IMR-90 (cell line): ENCODE data around the gene CDK5R1. TPM values are rescaled to one million over a fixed set of nuclear protein-coding genes. Genes with fewer than 3 reads are reported as not detected.

ENCODE experiments used
- ATAC-seq: fragments of 200-7000 bp; cut with Tn5 transposase; 2 replicates; pipeline ENCODE4 v1.9.1; 2020; ENCODE audit warnings: low read depth, mild to moderate bottlenecking, moderate library complexity
- BruUV-seq: library from RNA; stranded (reverse); fragments of 400-500 nt; replicated peaks from 2 replicates; lab custom pipeline; 2021; lab: Mats Ljungman, UMichigan
- CTCF ChIA-PET: fragments of 300-600 bp; formaldehyde crosslinking; extraction: SDS; loops from one replicate; lab custom pipeline; 2021; ENCODE audit warnings: antibody characterized with exemption; lab: Yijun Ruan, JAX
- POLR2A ChIA-PET: fragments of 300-600 bp; sonication (Branson Sonifier 250); formaldehyde crosslinking; loops from one replicate; lab custom pipeline; 2022; ENCODE audit warnings: antibody characterized with exemption; ENCODE audit not compliant: unreplicated experiment; lab: Charles Lee
- DNase-seq: peaks from one replicate; pipeline ENCODE4 v3.0.0; 2013
- H2AFZ ChIP-seq: replicated peaks from 2 replicates; pipeline ENCODE3; 2013; ENCODE audit warnings: low read length, mild to moderate bottlenecking; ENCODE audit not compliant: poor library complexity
- H2AK5ac ChIP-seq: 2 replicates; pipeline ENCODE4 v1.6.1; 2013; ENCODE audit warnings: low read depth, low read length, inconsistent platforms
- H2AK9ac ChIP-seq: replicated peaks from 2 replicates; pipeline ENCODE3; 2013; ENCODE audit warnings: mild to moderate bottlenecking, low read depth, low read length, moderate library complexity; ENCODE audit not compliant: poor library complexity
- H2BK120ac ChIP-seq: 2 replicates; pipeline ENCODE4 v1.6.1; 2013; ENCODE audit warnings: low read depth, low read length, inconsistent platforms
- H2BK15ac ChIP-seq: 3 replicates; pipeline ENCODE4 v1.6.1; 2013; ENCODE audit warnings: low read depth, low read length, inconsistent platforms
- H2BK20ac ChIP-seq: 2 replicates; pipeline ENCODE4 v1.6.1; 2013; ENCODE audit warnings: low read depth, mild to moderate bottlenecking, inconsistent platforms, low read length, moderate library complexity
- H2BK5ac ChIP-seq: 2 replicates; pipeline ENCODE4 v1.6.1; 2013; ENCODE audit warnings: mild to moderate bottlenecking, low read depth, low read length, inconsistent platforms; ENCODE audit not compliant: poor library complexity, severe bottlenecking
- H3K14ac ChIP-seq: replicated peaks from 2 replicates; pipeline ENCODE4 v1.6.1; 2013; ENCODE audit warnings: low read depth, low read length, inconsistent platforms
- H3K18ac ChIP-seq: 2 replicates; pipeline ENCODE4 v1.6.1; 2013; ENCODE audit warnings: low read depth, low read length, control low read depth
- H3K23ac ChIP-seq: 2 replicates; pipeline ENCODE4 v1.6.1; 2013; ENCODE audit warnings: low read depth, low read length, inconsistent platforms
- H3K27ac ChIP-seq: 2 replicates; pipeline ENCODE4 v1.5.1; 2013; ENCODE audit warnings: mild to moderate bottlenecking, control low read depth, low read length; ENCODE audit not compliant: insufficient read depth
- H3K27me3 ChIP-seq: 2 replicates; pipeline ENCODE4 v1.6.1; 2013; ENCODE audit warnings: low read length; ENCODE audit not compliant: control insufficient read depth, insufficient read depth
- H3K36me3 ChIP-seq: 2 replicates; pipeline ENCODE4 v1.6.1; 2013; ENCODE audit warnings: low read length, mixed read lengths; ENCODE audit not compliant: control insufficient read depth, insufficient read depth
- H3K4ac ChIP-seq: 2 replicates; pipeline ENCODE4 v1.6.1; 2013; ENCODE audit warnings: low read depth, low read length, inconsistent platforms
- H3K4me1 ChIP-seq: 2 replicates; pipeline ENCODE4 v1.6.1; 2013; ENCODE audit warnings: low read length, mixed read lengths; ENCODE audit not compliant: control insufficient read depth, insufficient read depth
- H3K4me2 ChIP-seq: 2 replicates; pipeline ENCODE4 v1.6.1; 2013; ENCODE audit warnings: low read depth, mild to moderate bottlenecking, control low read depth, low read length, moderate library complexity
- H3K4me3 ChIP-seq: 2 replicates; pipeline ENCODE4 v1.5.1; 2013; ENCODE audit warnings: low read depth, mild to moderate bottlenecking, control low read depth, low read length, moderate library complexity; ENCODE audit not compliant: insufficient read depth
- H3K56ac ChIP-seq: 2 replicates; pipeline ENCODE4 v1.6.1; 2013; ENCODE audit warnings: low read length, inconsistent platforms; ENCODE audit not compliant: insufficient read depth; ENCODE audit errors: extremely low read depth
- H3K79me1 ChIP-seq, 2 experiments: 2 replicates each; pipeline ENCODE4 v1.6.1; 2013; ENCODE audit warnings: low read length in 2 of 2, inconsistent platforms in 1 of 2, low read depth in 1 of 2
- H3K9ac ChIP-seq: 2 replicates; pipeline ENCODE4 v1.6.1; 2013; ENCODE audit warnings: low read depth, low read length, control low read depth
- H3K9me1 ChIP-seq: 2 replicates; pipeline ENCODE4 v1.6.1; 2013; ENCODE audit warnings: low read length, inconsistent platforms; ENCODE audit not compliant: insufficient read depth
- H3K9me3 ChIP-seq: 2 replicates; pipeline ENCODE4 v1.6.1; 2013; ENCODE audit warnings: low read length; ENCODE audit not compliant: control insufficient read depth, insufficient read depth
- H4K20me1 ChIP-seq: 2 replicates; pipeline ENCODE4 v1.6.1; 2013; ENCODE audit warnings: low read length, inconsistent platforms; ENCODE audit not compliant: insufficient read depth
- H4K5ac ChIP-seq: 2 replicates; pipeline ENCODE4 v1.6.1; 2013; ENCODE audit warnings: mild to moderate bottlenecking, low read depth, low read length, control low read depth
- H4K8ac ChIP-seq, 2 experiments: 2 replicates each; pipeline ENCODE4 v1.6.1; 2013; ENCODE audit warnings: low read depth in 2 of 2, low read length in 2 of 2, control low read depth in 1 of 2, inconsistent platforms in 1 of 2
- H4K91ac ChIP-seq: 2 replicates; pipeline ENCODE4 v1.6.1; 2013; ENCODE audit warnings: low read depth, low read length, inconsistent platforms; ENCODE audit not compliant: insufficient read depth
- CEBPB ChIP-seq: IDR thresholded peaks from 2 replicates; pipeline ENCODE4 v1.6.1; 2012; ENCODE audit warnings: low read depth, low read length, improper control_type of control experiment
- CHD1 ChIP-seq: IDR thresholded peaks from 2 replicates; pipeline ENCODE4 v1.6.1; 2012; ENCODE audit warnings: low read depth, low read length, improper control_type of control experiment
- FOS ChIP-seq: fragments of 150-350 bp; IDR thresholded peaks from 2 replicates; pipeline ENCODE4 v1.6.1; 2016; ENCODE audit warnings: low read depth, low read length
- MAFK ChIP-seq: IDR thresholded peaks from 2 replicates; pipeline ENCODE4 v1.6.1; 2012; ENCODE audit warnings: low read depth, low read length, improper control_type of control experiment
- MAZ ChIP-seq: IDR thresholded peaks from 2 replicates; pipeline ENCODE4 v1.6.1; 2012; ENCODE audit warnings: low read depth, mild to moderate bottlenecking, low read length, improper control_type of control experiment, moderate library complexity, borderline replicate concordance
- MXI1 ChIP-seq: IDR thresholded peaks from 2 replicates; pipeline ENCODE4 v1.6.1; 2012; ENCODE audit warnings: low read depth, mild to moderate bottlenecking, low read length, moderate library complexity, borderline replicate concordance
- NFE2L2 ChIP-seq: fragments of 150-350 bp; IDR thresholded peaks from 2 replicates; pipeline ENCODE4 v1.6.1; 2016; ENCODE audit warnings: low read depth, mild to moderate bottlenecking, low read length
- POLR2A ChIP-seq: IDR thresholded peaks from 2 replicates; pipeline ENCODE4 v1.6.1; 2012; ENCODE audit warnings: mild to moderate bottlenecking, low read depth, low read length
- RAD21 ChIP-seq: IDR thresholded peaks from 2 replicates; pipeline ENCODE4 v1.6.1; 2012; ENCODE audit warnings: low read length, improper control_type of control experiment
- RCOR1 ChIP-seq: IDR thresholded peaks from 2 replicates; pipeline ENCODE4 v1.6.1; 2012; ENCODE audit warnings: mild to moderate bottlenecking, low read length, improper control_type of control experiment; ENCODE audit not compliant: insufficient replicate concordance
- RFX5 ChIP-seq: IDR thresholded peaks from 2 replicates; pipeline ENCODE4 v1.8.0; 2012; ENCODE audit warnings: low read depth, mild to moderate bottlenecking, low read length, moderate library complexity
- SMC3 ChIP-seq: fragments of 150-350 bp; IDR thresholded peaks from 2 replicates; pipeline ENCODE4 v1.6.1; 2016; ENCODE audit warnings: low read depth, mild to moderate bottlenecking, antibody characterized with exemption, low read length, moderate library complexity
- WGBS, 2 experiments: methylation state at CpG; one replicate each; pipeline versions ENCODE4 v1.1.5 to v1.1.7; 2013; ENCODE audit warnings: missing lambda C conversion rate in 2 of 2; ENCODE audit not compliant: insufficient read length in 1 of 2; ENCODE audit errors: extremely low coverage in 2 of 2; 5-methylcytosine and 5-hydroxymethylcytosine counted together
- dilution Hi-C: fragments of 300-500 bp; cut with HindIII; formaldehyde crosslinking; loops from one replicate; pipeline ENCODE4 v1.14.3; 2018; ENCODE audit warnings: low sequenced_read_pairs; ENCODE audit not compliant: unreplicated experiment
- in situ Hi-C: fragments of 300-500 bp; cut with MboI; formaldehyde crosslinking; loops from 3 replicates; pipeline ENCODE4 v1.14.3; 2019; ENCODE audit warnings: low sequenced_read_pairs, inconsistent platforms, mixed read lengths
- intact Hi-C: fragments of 100-400 bp; cut with micrococcal nuclease; formaldehyde crosslinking; loops from 2 replicates; pipeline ENCODE4 v1.10.0; 2022
- polyA plus RNA-seq, 3 experiments: library from polyadenylated mRNA; depleted of rRNA; stranded (reverse); fragments of >200 nt; gene quantifications; 2 replicates each; pipeline ENCODE4 v1.2.3, GENCODE V29; 2012; ENCODE audit warnings: low replicate concordance in 1 of 3
- total RNA-seq: library from RNA; depleted of rRNA; stranded (reverse); fragments of >200 nt; gene quantifications from 2 replicates; pipeline ENCODE4 v1.2.3, GENCODE V29; 2012
- TF ChIP-seq, protein P1 (sequence below): fragments of 150-350 bp; IDR thresholded peaks from 2 replicates; pipeline ENCODE4 v1.6.1; 2016; ENCODE audit warnings: low read depth, mild to moderate bottlenecking, low read length, moderate library complexity, borderline replicate concordance
- TF ChIP-seq, protein P2 (sequence below): fragments of 150-350 bp; IDR thresholded peaks from 2 replicates; pipeline ENCODE4 v1.6.1; 2017; ENCODE audit warnings: mild to moderate bottlenecking, antibody characterized with exemption, low read length, low read depth
- TF ChIP-seq, protein P3 (sequence below): conservative IDR thresholded peaks from 2 replicates; pipeline ENCODE4 v1.5.1; 2012; ENCODE audit warnings: mild to moderate bottlenecking, low read depth, low read length, improper control_type of control experiment

CDK5R1 gene
- total and polyA plus RNA-seq, 2 of the 4 experiments (the other 2 are of a cell fraction) = 0.36 to 0.74 TPM

DNA sequence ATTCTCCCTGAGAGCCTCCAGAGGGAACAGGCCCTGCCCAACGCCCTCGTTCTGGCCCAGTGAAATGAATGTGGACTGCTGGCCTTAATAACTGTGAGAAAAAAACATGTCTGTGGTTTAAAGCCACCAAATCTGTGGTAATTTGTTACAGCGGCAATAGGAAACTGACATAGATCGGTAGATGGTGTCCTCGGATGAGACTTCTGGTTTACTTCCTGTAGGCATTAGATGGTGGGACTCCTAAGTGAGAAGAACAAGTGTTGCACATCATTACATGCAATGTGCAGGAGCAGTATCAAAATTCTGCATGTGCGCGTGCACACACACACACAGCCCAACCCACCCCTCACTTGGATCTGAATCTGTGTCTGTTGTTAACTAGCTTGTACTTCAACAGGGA lies 42.0 kb downstream of the CDK5R1 start:
- no peak overlapping the region for H3K18ac ChIP-seq
- TF ChIP-seq RAD21 (no peak), CEBPB (no peak), FOS (no peak), RFX5 (no peak), MAZ (no peak), NFE2L2 (no peak), MXI1 (no peak), MAFK (no peak), RCOR1 (no peak), CHD1 (no peak), SMC3 (no peak), POLR2A (no peak)
- TF ChIP-seq, protein P1, sequence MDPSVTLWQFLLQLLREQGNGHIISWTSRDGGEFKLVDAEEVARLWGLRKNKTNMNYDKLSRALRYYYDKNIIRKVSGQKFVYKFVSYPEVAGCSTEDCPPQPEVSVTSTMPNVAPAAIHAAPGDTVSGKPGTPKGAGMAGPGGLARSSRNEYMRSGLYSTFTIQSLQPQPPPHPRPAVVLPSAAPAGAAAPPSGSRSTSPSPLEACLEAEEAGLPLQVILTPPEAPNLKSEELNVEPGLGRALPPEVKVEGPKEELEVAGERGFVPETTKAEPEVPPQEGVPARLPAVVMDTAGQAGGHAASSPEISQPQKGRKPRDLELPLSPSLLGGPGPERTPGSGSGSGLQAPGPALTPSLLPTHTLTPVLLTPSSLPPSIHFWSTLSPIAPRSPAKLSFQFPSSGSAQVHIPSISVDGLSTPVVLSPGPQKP = no peak
- TF ChIP-seq, protein P2, sequence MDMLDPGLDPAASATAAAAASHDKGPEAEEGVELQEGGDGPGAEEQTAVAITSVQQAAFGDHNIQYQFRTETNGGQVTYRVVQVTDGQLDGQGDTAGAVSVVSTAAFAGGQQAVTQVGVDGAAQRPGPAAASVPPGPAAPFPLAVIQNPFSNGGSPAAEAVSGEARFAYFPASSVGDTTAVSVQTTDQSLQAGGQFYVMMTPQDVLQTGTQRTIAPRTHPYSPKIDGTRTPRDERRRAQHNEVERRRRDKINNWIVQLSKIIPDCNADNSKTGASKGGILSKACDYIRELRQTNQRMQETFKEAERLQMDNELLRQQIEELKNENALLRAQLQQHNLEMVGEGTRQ = no peak
- TF ChIP-seq, protein P3, sequence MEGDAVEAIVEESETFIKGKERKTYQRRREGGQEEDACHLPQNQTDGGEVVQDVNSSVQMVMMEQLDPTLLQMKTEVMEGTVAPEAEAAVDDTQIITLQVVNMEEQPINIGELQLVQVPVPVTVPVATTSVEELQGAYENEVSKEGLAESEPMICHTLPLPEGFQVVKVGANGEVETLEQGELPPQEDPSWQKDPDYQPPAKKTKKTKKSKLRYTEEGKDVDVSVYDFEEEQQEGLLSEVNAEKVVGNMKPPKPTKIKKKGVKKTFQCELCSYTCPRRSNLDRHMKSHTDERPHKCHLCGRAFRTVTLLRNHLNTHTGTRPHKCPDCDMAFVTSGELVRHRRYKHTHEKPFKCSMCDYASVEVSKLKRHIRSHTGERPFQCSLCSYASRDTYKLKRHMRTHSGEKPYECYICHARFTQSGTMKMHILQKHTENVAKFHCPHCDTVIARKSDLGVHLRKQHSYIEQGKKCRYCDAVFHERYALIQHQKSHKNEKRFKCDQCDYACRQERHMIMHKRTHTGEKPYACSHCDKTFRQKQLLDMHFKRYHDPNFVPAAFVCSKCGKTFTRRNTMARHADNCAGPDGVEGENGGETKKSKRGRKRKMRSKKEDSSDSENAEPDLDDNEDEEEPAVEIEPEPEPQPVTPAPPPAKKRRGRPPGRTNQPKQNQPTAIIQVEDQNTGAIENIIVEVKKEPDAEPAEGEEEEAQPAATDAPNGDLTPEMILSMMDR = no peak
- H2AK5ac ChIP-seq = no peak overlapping the region
- no peaks in the 10 kb centered on the region for H4K20me1 ChIP-seq
- H4K5ac ChIP-seq = no peak overlapping the region
- no peak overlapping the region for H3K4me2 ChIP-seq
- no peak overlapping the region for H3K56ac ChIP-seq
- H2AFZ ChIP-seq = no peak overlapping the region
- peaks cover 13% of the 10 kb centered on the region for H3K27me3 ChIP-seq
- H3K14ac ChIP-seq = no peak overlapping the region
- H3K9ac ChIP-seq = no peak overlapping the region
- ChIA-PET CTCF (no interaction called here), POLR2A (no interaction called here)
- DNase-seq (no peak), ATAC-seq (no peak)
- H2BK20ac ChIP-seq = no peak overlapping the region
- H3K9me3 ChIP-seq = no peaks in the 10 kb centered on the region
- no peak overlapping the region for H2AK9ac ChIP-seq
- in situ Hi-C loops (no loop called here), dilution Hi-C loops (no loop called here), intact Hi-C loops (no loop called here)
- no peaks in the 10 kb centered on the region for H3K4me1 ChIP-seq
- H2BK15ac ChIP-seq = no peak overlapping the region
- H3K23ac ChIP-seq = no peak overlapping the region
- H3K79me1 ChIP-seq = no peaks in the 10 kb centered on the region
- H3K9me1 ChIP-seq = no peaks in the 10 kb centered on the region
- no peak overlapping the region for H4K91ac ChIP-seq
- no peaks in the 10 kb centered on the region for H3K36me3 ChIP-seq
- no peak overlapping the region for H2BK5ac ChIP-seq
- H3K4me3 ChIP-seq = no peak overlapping the region
- H3K27ac ChIP-seq = no peak overlapping the region
- BruUV-seq = no TSS peak
- H4K8ac ChIP-seq = no peak overlapping the region
- WGBS, 2 experiments = 85% methylated on average over 5 of the region's 7 CpGs; no CpG with 5 or more reads in 1 of the 2 experiments
- no peak overlapping the region for H3K4ac ChIP-seq
- H2BK120ac ChIP-seq = no peak overlapping the region
